GM12872 (cell line): ENCODE measurements around the gene LEMD1.

Experiments
- TF ChIP-seq, protein P1 (sequence below): IDR thresholded peaks from 3 replicates; pipeline ENCODE4 v1.5.1; 2011; ENCODE audit warnings: low read depth, mild to moderate bottlenecking, low read length, moderate library complexity; ENCODE audit not compliant: insufficient read depth

Gene LEMD1

DNA sequence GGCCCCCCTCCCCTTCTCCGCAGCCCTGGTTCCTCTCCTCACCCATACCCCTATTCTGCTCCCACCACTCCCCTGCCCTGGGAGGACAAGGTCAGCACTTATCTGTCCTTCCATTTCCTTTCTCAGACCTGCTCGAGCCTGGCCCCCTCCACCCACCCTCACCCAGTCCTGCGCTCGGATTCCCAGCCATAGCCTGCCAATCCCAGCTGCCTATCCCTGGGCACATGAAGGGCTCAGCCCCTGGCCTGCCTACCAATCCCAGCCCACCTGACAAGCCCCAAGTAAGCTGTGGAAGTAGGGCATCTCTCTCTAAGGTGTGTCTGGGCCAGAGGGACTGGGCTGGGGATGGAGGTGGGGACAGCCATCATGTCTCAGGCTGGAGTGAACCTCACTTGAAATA is 28.6 kb upstream of the LEMD1 start:
- TF ChIP-seq, protein P1, sequence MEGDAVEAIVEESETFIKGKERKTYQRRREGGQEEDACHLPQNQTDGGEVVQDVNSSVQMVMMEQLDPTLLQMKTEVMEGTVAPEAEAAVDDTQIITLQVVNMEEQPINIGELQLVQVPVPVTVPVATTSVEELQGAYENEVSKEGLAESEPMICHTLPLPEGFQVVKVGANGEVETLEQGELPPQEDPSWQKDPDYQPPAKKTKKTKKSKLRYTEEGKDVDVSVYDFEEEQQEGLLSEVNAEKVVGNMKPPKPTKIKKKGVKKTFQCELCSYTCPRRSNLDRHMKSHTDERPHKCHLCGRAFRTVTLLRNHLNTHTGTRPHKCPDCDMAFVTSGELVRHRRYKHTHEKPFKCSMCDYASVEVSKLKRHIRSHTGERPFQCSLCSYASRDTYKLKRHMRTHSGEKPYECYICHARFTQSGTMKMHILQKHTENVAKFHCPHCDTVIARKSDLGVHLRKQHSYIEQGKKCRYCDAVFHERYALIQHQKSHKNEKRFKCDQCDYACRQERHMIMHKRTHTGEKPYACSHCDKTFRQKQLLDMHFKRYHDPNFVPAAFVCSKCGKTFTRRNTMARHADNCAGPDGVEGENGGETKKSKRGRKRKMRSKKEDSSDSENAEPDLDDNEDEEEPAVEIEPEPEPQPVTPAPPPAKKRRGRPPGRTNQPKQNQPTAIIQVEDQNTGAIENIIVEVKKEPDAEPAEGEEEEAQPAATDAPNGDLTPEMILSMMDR = no peak

DNA sequence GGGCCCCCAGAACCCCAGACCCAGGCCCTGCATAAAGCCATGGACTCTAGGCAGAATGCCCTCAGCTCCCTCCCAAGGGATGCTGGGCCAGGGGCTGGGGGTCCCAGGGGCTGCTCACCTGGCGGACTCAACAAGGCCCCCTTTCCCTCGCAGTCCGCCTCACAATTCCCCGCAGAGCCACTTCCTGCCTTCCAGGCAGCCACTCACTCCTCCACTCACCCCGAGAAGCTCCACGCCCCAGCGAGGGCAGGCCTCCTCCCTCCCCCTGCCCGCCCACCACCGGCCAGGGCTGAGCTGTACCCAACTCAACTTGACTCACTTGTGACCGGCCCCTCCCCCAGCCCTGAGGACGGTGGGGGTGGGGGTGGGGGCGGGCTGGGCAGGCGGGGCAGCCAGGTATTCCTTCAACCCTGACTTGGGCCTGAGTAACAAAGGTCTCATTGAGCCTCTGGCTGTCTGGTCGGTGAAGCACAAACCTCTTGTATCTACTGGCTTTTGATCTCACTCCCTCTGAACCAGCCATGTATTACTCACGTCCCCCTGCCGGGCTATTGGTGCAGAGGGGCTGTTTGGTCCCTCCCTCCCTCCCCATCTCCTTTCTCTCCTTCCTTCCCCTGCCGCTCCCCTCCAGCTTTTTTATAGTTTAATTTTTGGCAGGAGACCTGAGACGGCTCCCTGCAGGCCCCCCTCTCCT is 28.0 kb upstream of the LEMD1 start:
- TF ChIP-seq, protein P1 = no peak

DNA sequence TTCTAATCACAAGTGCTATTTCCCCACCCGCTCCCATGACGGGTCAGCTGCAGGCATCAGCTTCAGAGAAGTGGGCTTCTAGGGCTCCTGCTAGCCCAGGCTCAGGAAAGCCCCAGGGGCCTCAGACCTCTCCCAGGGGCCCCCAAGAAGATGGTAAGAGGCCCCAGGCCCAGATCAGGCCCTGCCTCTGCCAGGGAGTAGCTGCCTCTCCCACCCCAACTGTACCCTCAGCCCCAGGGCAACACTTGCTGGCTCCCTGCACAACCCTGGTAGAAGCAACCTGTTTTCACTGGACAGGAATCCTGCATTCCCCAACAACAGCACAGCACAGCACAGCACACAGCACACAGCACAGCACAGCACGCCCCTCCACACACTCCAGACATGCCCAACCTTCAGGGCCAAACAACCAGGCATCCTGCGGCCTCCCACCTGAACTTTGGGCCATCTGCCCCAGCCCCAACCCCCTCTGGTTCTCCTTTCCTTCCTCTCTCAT is 27.4 kb upstream of the LEMD1 start:
- TF ChIP-seq, protein P1 = no peak

DNA sequence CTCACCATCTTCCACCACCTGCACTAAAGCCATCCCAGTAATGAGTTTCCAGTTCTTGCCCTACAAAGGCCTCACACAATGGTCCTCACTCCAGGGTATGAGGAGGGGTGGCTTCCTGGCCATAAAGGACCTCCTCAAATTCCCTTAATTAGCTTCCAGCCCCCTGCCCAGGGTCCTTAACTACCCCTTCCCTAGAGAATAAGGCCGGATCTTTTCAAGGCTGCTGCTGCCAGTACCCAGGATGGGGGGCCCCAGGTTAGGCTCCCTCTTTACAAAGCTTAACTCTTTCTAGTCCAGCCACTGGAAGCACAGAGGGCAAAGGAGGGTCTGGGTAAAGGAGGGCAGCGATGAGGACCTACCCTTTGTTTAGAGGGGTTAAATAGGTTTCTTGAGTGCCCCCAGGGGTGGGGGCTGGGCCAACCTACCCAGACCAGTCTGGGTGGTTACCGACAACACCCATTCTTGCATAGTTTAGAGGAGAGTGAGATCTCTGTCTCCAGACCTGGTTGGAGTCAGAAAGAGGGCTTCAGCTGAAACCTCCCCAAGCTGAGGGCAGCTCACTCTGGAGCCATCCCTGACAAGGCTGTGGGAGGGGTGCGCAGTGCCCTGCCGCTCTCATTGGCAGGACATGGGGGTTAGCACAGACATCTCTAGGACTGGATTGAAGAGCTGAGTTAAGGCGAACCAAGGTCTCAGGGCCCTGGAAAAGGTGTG is 26.8 kb upstream of the LEMD1 start:
- TF ChIP-seq, protein P1 = no peak

DNA sequence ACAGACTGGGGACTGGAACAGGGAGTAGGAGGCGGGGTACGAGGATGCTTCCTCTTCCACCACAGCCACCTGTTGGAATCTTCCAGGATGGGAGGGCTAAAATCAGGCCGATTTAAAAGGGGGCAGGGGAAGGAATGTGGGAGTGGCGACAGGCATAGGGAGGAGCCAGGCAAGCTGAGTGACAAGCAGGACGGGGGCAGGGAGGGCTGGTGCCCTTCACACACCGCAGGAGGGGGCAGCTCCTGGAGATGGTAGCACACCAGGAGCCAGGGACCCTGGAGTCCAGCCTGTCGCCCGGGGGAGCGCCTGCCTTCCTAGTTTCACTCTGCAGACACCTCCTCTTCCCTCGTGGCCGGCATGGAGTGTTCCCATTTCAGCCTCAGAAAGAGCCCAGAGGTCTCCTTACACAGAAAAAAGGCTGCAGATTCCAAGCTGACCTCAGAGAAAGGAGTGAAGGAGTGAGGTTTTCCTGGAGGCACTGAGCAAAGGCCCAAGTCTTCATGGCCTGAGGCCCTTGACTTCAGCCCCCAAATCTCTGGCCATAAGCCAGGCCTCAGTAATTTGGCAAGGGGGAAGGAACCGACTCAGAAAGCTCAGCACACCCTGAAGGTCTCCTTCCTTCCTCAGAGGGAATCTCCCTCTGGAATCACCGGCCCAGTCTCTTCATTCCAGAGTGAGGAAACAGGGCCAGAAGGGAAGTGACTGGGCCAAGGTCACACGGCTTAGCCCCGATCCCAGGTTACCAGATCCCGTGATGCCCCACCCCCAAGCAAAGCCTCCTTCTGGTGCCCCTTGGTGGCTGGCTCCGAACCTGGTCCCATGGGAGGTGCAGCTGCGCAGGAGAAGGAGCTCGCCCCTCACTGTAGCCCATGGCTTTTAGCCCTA is 25.8 kb upstream of the LEMD1 start:
- TF ChIP-seq, protein P1 = no peak

DNA sequence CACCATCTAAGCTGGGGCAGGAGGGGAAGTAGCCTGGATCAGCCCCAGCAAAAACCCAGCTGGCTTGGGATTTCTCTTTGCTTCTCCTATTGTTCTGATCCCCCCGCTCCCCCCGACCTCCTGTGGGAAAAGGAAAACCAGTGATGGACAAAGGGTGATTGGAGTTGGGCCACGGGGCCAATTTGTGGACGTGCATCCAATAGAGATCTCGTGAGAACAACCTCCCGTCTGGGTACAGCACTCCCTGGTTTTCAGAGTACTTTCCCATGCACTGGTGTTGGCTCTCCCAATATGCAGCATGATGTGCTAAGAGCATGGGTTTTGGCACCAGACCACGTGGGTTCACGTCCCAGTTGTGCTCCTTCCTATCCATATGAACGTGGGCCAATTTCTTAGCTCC is 25.0 kb upstream of the LEMD1 start:
- TF ChIP-seq, protein P1 = no peak

DNA sequence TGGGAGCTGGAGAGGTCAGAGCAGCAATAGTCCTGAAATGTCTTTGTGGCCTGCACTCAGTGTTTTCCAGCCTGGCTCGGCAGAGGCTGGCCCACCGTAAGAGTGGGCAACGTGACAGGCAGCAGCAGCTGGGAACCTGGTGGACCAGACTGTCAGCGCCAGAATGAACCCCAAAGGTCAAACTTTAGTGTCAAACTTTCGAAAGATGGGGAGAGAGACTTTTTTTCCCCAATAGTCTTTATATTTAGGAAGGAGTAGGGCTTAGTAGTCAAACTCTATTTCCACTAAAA is 23.7 kb upstream of the LEMD1 start:
- TF ChIP-seq, protein P1 = no peak
